PC-3 (cell line): ENCODE results near the gene RIPOR2. TPM values are rescaled to one million over a fixed set of nuclear protein-coding genes. Genes with fewer than 3 reads are reported as not detected.
A peak's percentile ranks its signal among the peaks of the same experiment; 100 is the strongest.
"Not testable (repeated sequence)": the region's sequence is repeated elsewhere in the genome, so short reads cannot be mapped to it uniquely, and the experiment has no call there.

Experiments
- ATAC-seq: fragments of 200-7000 bp; cut with Tn5 transposase; 2 replicates; pipeline ENCODE4 v1.9.1; 2020; ENCODE audit warnings: mild to moderate bottlenecking, moderate library complexity
- BruUV-seq: library from RNA; stranded (reverse); fragments of 400-500 nt; replicated peaks from 2 replicates; lab custom pipeline; 2021; lab: Mats Ljungman, UMichigan
- CTCF ChIA-PET: fragments of 300-600 bp; sonication (Branson Sonifier 250); formaldehyde crosslinking; loops from one replicate; lab custom pipeline; 2022; ENCODE audit warnings: antibody characterized with exemption; lab: Charles Lee
- POLR2A ChIA-PET: fragments of 300-600 bp; sonication (Branson Sonifier 250); formaldehyde crosslinking; loops from one replicate; lab custom pipeline; 2022; ENCODE audit warnings: antibody characterized with exemption; ENCODE audit not compliant: unreplicated experiment; lab: Charles Lee
- DNase-seq: peaks from one replicate; pipeline ENCODE4 v3.0.0-alpha.2; 2015
- H2AFZ ChIP-seq: fragments of 300-600 bp; sonication (generic); 2 replicates; pipeline ENCODE4 v1.6.0; 2016; ENCODE audit warnings: antibody characterized with exemption, low read length
- H3F3A ChIP-seq: fragments of 300-600 bp; sonication (generic); one replicate; pipeline ENCODE4 v1.6.0; 2017; ENCODE audit warnings: antibody characterized with exemption, low read length, control low read depth, mild to moderate bottlenecking; ENCODE audit not compliant: unreplicated experiment
- H3K27ac ChIP-seq: fragments of 300-600 bp; sonication (generic); 2 replicates; pipeline ENCODE4 v1.5.1; 2016; ENCODE audit warnings: mild to moderate bottlenecking, low read length
- H3K27me3 ChIP-seq: fragments of 300-600 bp; sonication (generic); 2 replicates; pipeline ENCODE4 v1.6.1; 2016; ENCODE audit warnings: low read length, mixed read lengths
- H3K36me3 ChIP-seq: fragments of 300-600 bp; sonication (generic); 2 replicates; pipeline ENCODE4 v1.6.1; 2016; ENCODE audit warnings: low read depth, mixed run types, low read length, mixed read lengths
- H3K4me1 ChIP-seq: fragments of 300-600 bp; sonication (generic); 2 replicates; pipeline ENCODE4 v1.5.1; 2016; ENCODE audit warnings: low read length; ENCODE audit not compliant: insufficient read depth
- H3K4me2 ChIP-seq: fragments of 300-600 bp; sonication (generic); 2 replicates; pipeline ENCODE4 v1.6.0; 2016; ENCODE audit warnings: low read length
- H3K4me3 ChIP-seq: fragments of 300-600 bp; sonication (generic); 2 replicates; pipeline ENCODE4 v1.5.1; 2016; ENCODE audit warnings: mild to moderate bottlenecking, low read length, mixed read lengths
- H3K79me2 ChIP-seq: fragments of 300-600 bp; sonication (generic); 2 replicates; pipeline ENCODE4 v1.6.1; 2017; ENCODE audit warnings: low read length, mixed read lengths
- H3K9ac ChIP-seq: fragments of 300-600 bp; sonication (generic); 2 replicates; pipeline ENCODE4 v1.6.0; 2016; ENCODE audit warnings: mild to moderate bottlenecking, low read length
- H3K9me2 ChIP-seq: fragments of 300-600 bp; sonication (generic); replicated peaks from 2 replicates; pipeline ENCODE4 v1.6.1; 2016; ENCODE audit warnings: mixed run types, low read length, mixed read lengths
- H3K9me3 ChIP-seq: fragments of 300-600 bp; sonication (generic); 2 replicates; pipeline ENCODE4 v1.6.1; 2016; ENCODE audit warnings: low read length, mixed read lengths
- H4K20me1 ChIP-seq: fragments of 300-600 bp; sonication (generic); 2 replicates; pipeline ENCODE4 v1.6.1; 2016; ENCODE audit warnings: low read length, mixed read lengths
- CTCF ChIP-seq: fragments of 300-600 bp; sonication (generic); conservative IDR thresholded peaks from 2 replicates; pipeline ENCODE4 v1.5.1; 2017; ENCODE audit warnings: antibody characterized with exemption, low read depth, mild to moderate bottlenecking, low read length
- EZH2 ChIP-seq: fragments of 300-600 bp; sonication (generic); IDR thresholded peaks from one replicate; pipeline ENCODE4 v1.6.1; 2017; ENCODE audit warnings: antibody characterized with exemption, mild to moderate bottlenecking, low read length; ENCODE audit not compliant: unreplicated experiment
- EZH2phosphoT487 ChIP-seq: fragments of 300-600 bp; sonication (generic); IDR thresholded peaks from 2 replicates; pipeline ENCODE4 v1.6.1; 2018; ENCODE audit warnings: mild to moderate bottlenecking, antibody characterized with exemption, low read length, borderline replicate concordance
- intact Hi-C: fragments of 100-400 bp; cut with micrococcal nuclease; formaldehyde crosslinking; loops from 2 replicates; pipeline ENCODE4 v1.9.0; 2023
- total RNA-seq: library from RNA; depleted of rRNA; stranded (reverse); fragments of >200 nt; gene quantifications from 2 replicates; pipeline ENCODE4 v1.2.3, GENCODE V29; 2014

Gene RIPOR2
- total RNA-seq, 1 experiment from 2014 or later: 0.44 TPM

GRCh38 chr6:24879351-24879750, 56.4 kb downstream of the RIPOR2 start:
- Histone ChIP-seq H3K79me2 (no peaks in the 10 kb centered on the region), H3K9ac (no peak overlapping the region), H3K9me3 (peaks cover 3% of the 10 kb centered on the region; the same call in 1 of the 2 replicates), H2AFZ (no peak overlapping the region), H4K20me1 (no peaks in the 10 kb centered on the region), H3K4me2 (no peak overlapping the region), H3K27me3 (no peaks in the 10 kb centered on the region), H3K36me3 (no peaks in the 10 kb centered on the region), H3K4me3 (no peak overlapping the region), H3K27ac (no peak overlapping the region), H3K9me2 (no peaks in the 10 kb centered on the region), H3F3A (peaks cover 3% of the 10 kb centered on the region), H3K4me1 (peaks cover 36% of the 10 kb centered on the region)
- BruUV-seq: no TSS peak
- intact Hi-C loops: no loop called here
- TF ChIP-seq EZH2phosphoT487 (no peak), CTCF (no peak), EZH2 (no peak)
- peak; percentile 63 for DNase-seq
- ChIA-PET CTCF (no interaction called here), POLR2A (no interaction called here)
- ATAC-seq: no peak

GRCh38 chr6:24877747-24878146, 58.0 kb downstream of the RIPOR2 start:
- peaks cover 23% of the 10 kb centered on the region for H3K4me1 ChIP-seq
- H3K4me2 ChIP-seq, H3K9ac ChIP-seq, H2AFZ ChIP-seq, H3K4me3 ChIP-seq, H3K27me3 ChIP-seq, H3K27ac ChIP-seq, H3F3A ChIP-seq, H3K79me2 ChIP-seq, H3K9me2 ChIP-seq, H3K9me3 ChIP-seq, H3K36me3 ChIP-seq, BruUV-seq, POLR2A ChIA-PET, DNase-seq, H4K20me1 ChIP-seq, ATAC-seq, CTCF ChIA-PET, intact Hi-C loops: not testable (repeated sequence)

- H3F3A ChIP-seq: no peaks in the 10 kb centered on the region
- H3K4me2 ChIP-seq: no peak overlapping the region
- peaks cover 3% of the 10 kb centered on the region; the same call in 1 of the 2 replicates for H3K9me3 ChIP-seq
- no peak overlapping the region for H3K27ac ChIP-seq
- no peak overlapping the region for H3K9ac ChIP-seq
- no peak overlapping the region for H2AFZ ChIP-seq
- no TSS peak for BruUV-seq
- no peaks in the 10 kb centered on the region for H3K9me2 ChIP-seq
- intact Hi-C loops: no loop called here
- no peaks in the 10 kb centered on the region for H3K79me2 ChIP-seq
- TF ChIP-seq EZH2 (no peak), CTCF (no peak), EZH2phosphoT487 (no peak)
- H3K27me3 ChIP-seq: no peaks in the 10 kb centered on the region
- CTCF ChIA-PET: interaction anchor here (0.7 kb wide), 1 partner anchor 291 kb away, joined by 3 read pairs; no protein-coding TSS in a partner anchor
- no peaks in the 10 kb centered on the region for H3K36me3 ChIP-seq
- ATAC-seq (no peak), DNase-seq (no peak)
- peaks cover 14% of the 10 kb centered on the region for H3K4me1 ChIP-seq
- POLR2A ChIA-PET: no interaction called here
- H3K4me3 ChIP-seq: no peak overlapping the region
- H4K20me1 ChIP-seq: no peaks in the 10 kb centered on the region
Measured at GRCh38 chr6:24876499-24877465, 59.0 kb downstream of the RIPOR2 start.
